Retina (tissue), 1 donor: ENCODE measurements around the gene HSF2.
"Not testable (repeated sequence)": the region's sequence is repeated elsewhere in the genome, so short reads cannot be mapped to it uniquely, and the experiment has no call there.

Experiments used
- DNase-seq: peaks from one replicate; pipeline ENCODE4 v3.0.0-alpha.2; 2016

Gene HSF2

GRCh38 chr6:122458087-122458486, 58.6 kb downstream of the HSF2 start:
- DNase-seq: no peak

DNA sequence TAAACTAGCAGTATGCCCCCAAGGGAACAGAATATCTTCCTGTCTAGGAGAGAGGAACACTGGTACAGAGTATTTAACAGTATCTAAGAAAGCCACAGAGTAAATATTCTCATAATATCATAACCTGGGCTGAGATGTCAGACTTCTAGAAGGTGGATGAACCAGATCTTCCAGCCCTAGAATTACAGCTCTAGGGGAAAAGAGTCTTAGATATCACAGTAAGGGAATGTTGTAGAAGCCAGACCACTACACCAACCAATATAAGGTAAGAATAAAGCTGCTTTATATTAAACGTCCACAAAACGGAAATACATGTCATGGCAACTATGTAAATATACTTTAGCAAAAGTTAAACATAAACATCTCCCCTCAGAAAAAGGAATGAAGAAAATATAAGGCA, 59.8 kb downstream of the HSF2 start:
- no peak for DNase-seq

GRCh38 chr6:122459865-122460416, 60.5 kb downstream of the HSF2 start:
- DNase-seq: not testable (repeated sequence)

DNA sequence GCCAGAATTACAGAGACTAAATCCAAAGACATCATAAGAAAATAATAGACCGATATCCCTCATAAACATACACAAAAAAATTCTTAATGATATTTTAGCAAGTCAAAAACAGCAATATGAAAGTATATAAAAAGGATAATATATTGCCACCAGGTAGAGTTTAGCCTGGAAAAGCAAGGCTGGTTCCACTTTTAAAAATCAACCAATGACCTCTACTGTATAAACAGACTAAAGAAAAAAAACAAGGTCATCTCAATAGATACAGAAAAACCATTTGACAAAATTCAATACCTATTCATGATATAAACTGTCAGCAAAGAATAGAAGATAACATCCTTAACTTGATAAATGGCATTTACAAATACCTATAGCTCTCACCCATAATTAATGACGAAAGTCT, 62.4 kb downstream of the HSF2 start:
- DNase-seq: no peak

DNA sequence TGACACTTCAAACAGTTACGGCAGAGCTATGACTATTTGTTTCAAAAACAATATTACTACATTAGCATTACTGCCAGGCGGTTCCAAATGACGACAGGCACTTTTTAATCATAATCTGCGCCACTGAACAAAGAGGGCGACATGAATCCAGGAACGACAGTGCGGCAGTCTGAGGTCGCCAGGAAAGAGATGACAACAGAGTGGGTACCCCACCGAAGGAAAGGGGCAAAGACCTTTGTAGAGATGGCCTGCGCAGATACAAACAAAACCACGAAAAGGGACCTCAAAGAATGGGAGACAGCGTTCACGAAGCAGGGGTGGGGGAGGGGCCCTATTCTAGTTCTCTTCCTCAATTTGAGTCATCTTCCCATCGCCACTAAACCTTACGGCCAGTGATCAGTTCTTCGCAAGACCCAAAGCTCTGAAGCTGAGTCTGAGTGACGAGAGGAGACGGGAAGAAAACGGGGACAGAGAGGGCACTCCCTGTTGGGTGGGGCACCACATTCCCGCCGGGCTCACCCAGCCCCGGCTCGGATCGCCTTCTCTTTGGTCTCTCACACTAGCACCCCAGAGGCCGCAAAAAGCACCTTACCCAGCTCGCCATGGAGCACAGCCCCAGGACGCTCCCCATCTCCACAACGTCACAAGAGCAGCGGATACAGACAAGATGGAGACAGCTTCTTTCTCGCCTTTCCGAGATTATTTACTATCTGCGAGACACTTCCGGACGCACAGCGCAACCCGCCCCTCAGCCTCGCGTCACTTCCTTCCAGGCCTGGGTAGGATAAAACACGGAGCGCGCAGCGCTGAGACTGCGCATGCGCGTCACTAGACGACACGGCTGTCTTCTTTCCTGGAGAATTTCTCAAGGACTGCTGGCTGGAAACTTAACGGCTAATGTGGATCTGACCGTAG, 71.9 kb downstream of the HSF2 start, which contains the start of gene SERINC1:
TSS of gene SERINC1 (minus strand) at position 701 of the 915 bp plus-strand sequence. CDS start at position 631, 70 bp downstream.
- DNase-seq: peak; percentile 96

GRCh38 chr6:122472022-122472340, 72.5 kb downstream of the HSF2 start:
- DNase-seq: no peak

DNA sequence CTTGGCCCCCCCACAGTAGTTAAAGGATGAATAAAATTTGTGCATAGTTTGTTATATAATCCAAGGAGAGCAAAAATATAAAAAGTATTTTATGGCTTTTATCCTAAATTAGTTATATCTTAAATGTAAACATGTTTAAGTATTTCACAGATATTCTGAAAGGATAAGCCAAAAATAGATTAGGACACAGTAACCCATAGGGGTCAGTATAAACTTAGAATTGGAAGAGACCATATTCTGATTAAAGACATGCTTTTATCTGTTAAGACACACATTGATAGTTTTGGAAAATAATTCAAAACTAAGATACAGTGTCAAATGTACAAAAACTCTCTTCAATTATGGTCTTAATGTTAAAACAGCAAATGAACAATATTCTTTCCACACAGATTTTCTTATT, 76.7 kb downstream of the HSF2 start:
- DNase-seq: no peak

DNA sequence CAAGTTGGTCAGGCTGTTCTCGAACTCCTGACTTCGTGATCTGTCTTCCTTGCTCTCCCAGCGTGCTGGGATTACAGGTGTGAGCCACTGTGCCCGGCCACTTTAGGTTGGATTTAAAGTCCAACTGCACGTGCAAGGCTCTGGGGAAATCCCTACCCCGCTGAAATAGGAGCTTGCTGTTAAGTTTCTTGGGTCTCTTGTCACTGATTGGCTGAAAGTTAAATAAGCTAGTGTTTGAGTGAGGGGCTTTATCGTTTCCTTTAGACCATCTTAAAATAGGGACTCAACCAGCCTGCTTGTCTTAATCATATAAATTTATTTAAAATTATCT, 83.3 kb downstream of the HSF2 start:
- DNase-seq: no peak
